HTERT RPE-1 (cell line): ENCODE data around the gene CFAP97.
"Not testable (repeated sequence)": the region's sequence is repeated elsewhere in the genome, so short reads cannot be mapped to it uniquely, and the experiment has no call there.

Source experiments
- in situ Hi-C: fragments of 300-500 bp; cut with MboI; formaldehyde crosslinking; loops from 4 replicates; pipeline ENCODE4 v1.14.3; 2020; ENCODE audit warnings: low sequenced_read_pairs

Gene CFAP97

GRCh38 chr4:185203486-185204237 is at the start of gene CFAP97:
Gene CFAP97, minus strand, starts transcription at chr4:185204000. Its CDS starts 12,804 bp downstream, at chr4:185191196.
- in situ Hi-C loops, result no loop called here

GRCh38 chr4:185249105-185249504 is 45.3 kb upstream of the CFAP97 start:
- in situ Hi-C loops, result no loop called here

- in situ Hi-C loops, result no loop called here
Observed at GRCh38 chr4:185248393-185249039, 44.7 kb upstream of the CFAP97 start.

- in situ Hi-C loops, result no loop called here
Observed at GRCh38 chr4:185247151-185247550, 43.4 kb upstream of the CFAP97 start.

- in situ Hi-C loops, result no loop called here
Observed at GRCh38 chr4:185246453-185246852, 42.7 kb upstream of the CFAP97 start.

GRCh38 chr4:185244763-185245162 is 41.0 kb upstream of the CFAP97 start:
- in situ Hi-C loops, result no loop called here

GRCh38 chr4:185243879-185244278 is 40.1 kb upstream of the CFAP97 start:
- in situ Hi-C loops, result no loop called here

- in situ Hi-C loops, result no loop called here
Observed at GRCh38 chr4:185242749-185243533, 39.1 kb upstream of the CFAP97 start.

GRCh38 chr4:185240486-185240885 is 36.7 kb upstream of the CFAP97 start:
- in situ Hi-C loops, result not testable (repeated sequence)

- in situ Hi-C loops, result no loop called here
Observed at GRCh38 chr4:185238750-185239149, 35.0 kb upstream of the CFAP97 start.

GRCh38 chr4:185238215-185238681 is 34.4 kb upstream of the CFAP97 start:
- in situ Hi-C loops, result no loop called here

- in situ Hi-C loops, result no loop called here
Observed at GRCh38 chr4:185237175-185237574, 33.4 kb upstream of the CFAP97 start.

GRCh38 chr4:185235843-185236503 is 32.2 kb upstream of the CFAP97 start:
- in situ Hi-C loops, result no loop called here

GRCh38 chr4:185235119-185235842 is 31.5 kb upstream of the CFAP97 start:
- in situ Hi-C loops, result no loop called here

GRCh38 chr4:185232370-185232769 is 28.6 kb upstream of the CFAP97 start:
- in situ Hi-C loops, result no loop called here

- in situ Hi-C loops, result no loop called here
Observed at GRCh38 chr4:185229021-185229818, 25.4 kb upstream of the CFAP97 start.

GRCh38 chr4:185227713-185228278 is 24.0 kb upstream of the CFAP97 start:
- in situ Hi-C loops, result no loop called here

GRCh38 chr4:185227131-185227551 is 23.3 kb upstream of the CFAP97 start:
- in situ Hi-C loops, result no loop called here

GRCh38 chr4:185225940-185226339 is 22.1 kb upstream of the CFAP97 start:
- in situ Hi-C loops, result no loop called here
